ENCODE data around the gene RPTOR.

- TF ChIP-seq CTCF (IDR thresholded peaks at IDR 0.05), result no peak
- TF ChIP-seq POLR2AphosphoS5 (IDR thresholded peaks at IDR 0.05; ENCODE audit: low read depth, low read length), result no peak
- TF ChIP-seq TCF7L2 (IDR thresholded peaks at IDR 0.05; ENCODE audit: low read depth, low read length), result no peak
- TF ChIP-seq SIN3A (IDR thresholded peaks at IDR 0.05; ENCODE audit: borderline replicate concordance, insufficient read depth, low read depth, low read length), result no peak
Measured at GRCh38 chr17:80526116-80526910, 18.3 kb upstream of the RPTOR start.
